ENCODE data around the gene PTPRT. TPM values are rescaled to one million over a fixed set of nuclear protein-coding genes. Genes with fewer than 3 reads are reported as not detected.
A peak's percentile ranks its signal among the peaks of the same experiment; 100 is the strongest.

The PTPRT gene
- 0.11 TPM for total RNA-seq
- long read RNA-seq = 0 reads

DNA sequence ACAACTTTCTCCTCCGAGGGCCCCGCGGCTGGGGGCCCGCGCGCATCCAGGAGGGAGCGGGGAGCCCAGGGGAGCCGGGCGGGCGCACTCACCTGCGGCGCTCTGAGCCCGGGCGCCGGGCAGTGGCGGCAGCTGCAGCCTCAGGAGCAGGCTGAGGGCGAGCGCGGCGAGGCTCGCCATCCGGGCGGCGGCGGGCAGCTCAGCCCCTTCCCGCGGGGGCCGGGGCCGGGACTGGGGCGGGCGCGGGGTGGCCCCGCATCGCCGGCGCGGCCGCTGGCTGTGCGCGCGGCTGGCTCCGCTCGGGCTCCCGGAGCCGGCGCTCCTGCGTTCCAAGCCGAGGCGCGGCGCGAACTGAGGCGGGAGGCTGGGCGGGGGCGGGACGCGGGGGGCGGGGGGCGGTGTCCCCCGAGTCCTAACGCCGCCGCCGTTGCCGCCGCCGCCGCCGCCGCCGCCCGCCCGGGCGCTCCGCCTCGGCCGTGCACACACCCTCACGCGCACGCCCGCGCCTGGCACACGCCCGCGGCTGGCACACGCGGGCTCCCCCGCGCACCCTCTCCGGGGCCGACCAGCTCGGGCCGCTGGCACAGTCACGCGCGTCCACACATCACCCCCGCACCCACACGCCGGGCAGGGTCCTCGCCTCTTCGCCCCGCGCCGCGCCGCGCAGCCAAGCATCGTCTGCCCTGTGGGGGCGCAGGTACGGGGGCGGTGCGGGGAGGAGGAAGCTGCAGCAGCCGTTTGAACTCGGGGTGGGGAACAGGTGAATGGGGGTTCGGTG, at the start of gene PTPRT:
PTPRT (minus strand) TSS at position 353 of the 778 bp plus-strand sequence; CDS start at position 180, 173 bp downstream.
- no peak for DNase-seq
- ATAC-seq (ENCODE audit: poor library complexity) = no peak
- intact Hi-C loops (cut with DNase I) = loop anchor here (5.0 kb wide), 1 partner anchor 1452 kb away; no protein-coding TSS in a partner anchor

DNA sequence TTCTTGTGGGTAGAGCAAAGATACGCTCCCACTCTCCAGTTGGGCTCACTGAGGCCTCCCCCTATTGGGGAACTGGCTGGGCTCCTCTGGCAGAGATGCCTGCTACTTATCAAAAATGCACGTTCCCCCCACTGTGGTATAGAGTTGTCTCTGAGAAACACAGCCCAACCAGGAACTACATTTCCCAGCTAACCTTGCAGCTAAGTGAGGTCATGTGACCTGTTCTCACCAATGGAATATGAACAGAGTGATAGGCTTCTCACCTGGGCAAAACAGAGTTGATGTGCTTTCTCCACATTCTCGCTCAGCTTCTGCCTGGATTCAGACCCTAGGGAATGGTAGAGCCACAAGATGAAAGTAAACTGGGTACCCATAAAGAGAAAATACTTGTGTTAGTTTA, 49.1 kb upstream of the PTPRT start:
- ATAC-seq (ENCODE audit: poor library complexity) (no peak), DNase-seq (no peak)
- intact Hi-C loops (cut with DNase I) = no loop called here

DNA sequence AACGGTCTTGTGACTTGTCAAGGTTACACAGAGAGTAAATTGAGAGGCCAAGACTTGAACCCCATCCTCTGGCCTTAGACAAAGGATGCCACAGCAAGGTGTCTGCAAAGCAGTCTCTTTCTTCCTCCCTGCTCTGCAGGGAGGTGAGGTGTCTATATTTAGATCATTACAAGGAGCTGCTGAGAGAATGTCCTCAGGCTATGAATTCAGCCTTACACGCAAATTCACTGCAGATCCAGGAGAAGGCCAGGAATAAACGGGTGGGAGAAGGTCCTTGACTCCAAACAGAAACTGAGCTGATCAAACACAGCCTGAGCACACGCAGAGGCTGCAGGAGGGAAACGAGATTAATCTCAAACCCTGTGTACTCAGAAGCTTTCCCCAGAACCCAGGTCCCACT, 48.6 kb upstream of the PTPRT start:
- ATAC-seq (ENCODE audit: poor library complexity) = no peak
- intact Hi-C loops (cut with DNase I) = no loop called here
- no peak for DNase-seq

DNA sequence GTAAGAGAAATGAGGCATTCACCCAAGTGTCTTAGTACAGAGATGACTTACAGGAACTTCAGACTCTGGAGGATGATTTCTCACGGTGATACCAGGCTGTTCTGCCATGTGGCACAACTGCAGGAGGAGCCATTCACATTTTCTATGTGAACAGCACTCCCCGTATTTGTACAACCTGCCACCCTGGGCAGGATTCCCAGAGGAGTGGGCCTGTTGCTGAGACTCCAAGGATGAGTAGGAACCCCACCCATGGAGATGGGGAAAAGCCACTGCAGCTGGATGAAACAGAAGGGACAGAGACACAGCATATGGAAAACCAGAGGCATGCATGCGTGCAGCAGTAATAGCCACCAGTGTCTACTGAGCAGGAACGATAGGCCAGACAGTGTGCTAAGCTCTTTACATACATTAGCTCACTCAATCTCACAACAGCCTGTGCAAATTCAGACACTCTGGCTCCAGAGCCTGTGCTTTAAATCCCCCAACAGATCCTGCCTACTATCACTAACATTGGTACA, 48.0 kb upstream of the PTPRT start:
- ATAC-seq (ENCODE audit: poor library complexity) (no peak), DNase-seq (no peak)
- intact Hi-C loops (cut with DNase I) = no loop called here

DNA sequence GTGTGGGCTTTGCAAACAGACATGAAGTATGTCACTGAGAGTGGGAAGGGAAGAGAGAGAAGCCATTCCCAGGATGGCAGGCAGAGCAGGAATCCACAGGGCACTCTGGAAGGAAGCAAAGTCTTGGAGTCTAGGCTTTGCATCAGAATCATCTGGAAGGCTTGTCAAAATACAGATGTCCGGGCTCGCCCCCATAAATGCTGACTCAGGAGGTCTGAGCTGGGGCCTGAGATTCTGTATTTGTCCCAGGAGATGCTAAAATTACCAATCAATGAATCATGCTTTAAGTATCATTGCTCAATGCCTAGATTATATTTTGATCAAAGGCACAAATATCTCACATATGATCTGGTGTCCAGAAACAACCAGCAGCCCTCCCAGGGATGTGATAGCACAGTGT, 46.3 kb upstream of the PTPRT start:
- intact Hi-C loops (cut with DNase I) = no loop called here
- no peak for DNase-seq
- no peak for ATAC-seq (ENCODE audit: poor library complexity)

DNA sequence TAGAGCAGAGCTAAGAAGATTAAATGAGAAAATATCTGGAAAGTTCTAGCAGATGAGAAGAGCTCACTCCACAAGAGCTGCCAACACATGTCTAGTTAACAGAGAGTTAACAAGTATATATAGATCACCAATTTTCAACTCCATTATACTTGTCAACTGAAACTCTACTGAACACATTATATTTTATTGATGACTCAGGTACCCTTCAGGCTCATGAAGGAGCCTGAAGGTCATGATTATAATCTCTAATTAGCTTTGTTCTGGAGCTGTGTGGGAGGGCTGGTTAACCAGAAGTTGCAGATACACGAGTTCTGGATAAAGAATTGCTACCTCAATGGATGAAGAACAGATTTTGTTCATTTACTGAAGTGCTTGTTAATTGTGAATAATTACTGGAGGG, 42.1 kb upstream of the PTPRT start:
- DNase-seq (no peak), ATAC-seq (ENCODE audit: poor library complexity) (no peak)
- intact Hi-C loops (cut with DNase I) = no loop called here

DNA sequence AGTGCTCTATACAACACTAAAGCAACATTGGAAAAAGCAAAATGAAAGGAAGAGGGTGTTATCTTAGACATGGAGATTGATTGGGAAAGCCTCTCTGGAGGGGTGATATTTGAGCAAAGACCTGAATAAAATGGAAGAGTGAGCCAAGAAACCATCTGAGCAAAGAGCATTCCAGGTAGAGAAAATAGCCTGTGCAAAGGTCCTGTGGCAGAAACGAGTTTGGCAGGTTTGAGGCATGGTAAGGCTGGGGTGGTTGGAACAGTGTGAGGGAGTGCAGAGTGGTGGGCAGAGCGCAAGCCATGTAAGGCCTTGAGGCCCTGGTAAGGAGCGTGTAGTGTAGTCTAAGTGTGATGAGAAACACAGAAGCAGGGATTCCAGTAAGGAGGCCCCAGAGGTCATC, 40.0 kb upstream of the PTPRT start:
- intact Hi-C loops (cut with DNase I) = no loop called here
- no peak for ATAC-seq (ENCODE audit: poor library complexity)

DNA sequence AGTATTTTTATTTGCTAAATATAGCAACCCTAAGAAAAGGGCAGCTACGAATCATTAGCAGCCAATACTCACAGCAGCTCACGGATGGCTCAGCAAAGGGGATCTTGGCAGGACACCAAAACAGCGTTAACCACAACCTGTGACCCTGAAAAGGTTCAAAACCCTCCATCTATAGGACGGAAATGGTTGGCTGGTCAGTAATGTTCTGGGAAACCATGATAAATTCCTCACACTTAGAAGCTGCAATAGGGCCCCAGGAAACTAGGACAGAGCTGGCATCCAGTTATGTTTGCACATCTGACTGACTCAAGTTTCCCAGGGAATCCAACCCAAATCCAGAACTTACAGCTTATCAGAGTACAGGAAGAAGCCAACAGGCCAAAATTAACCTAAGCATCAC, 30.9 kb upstream of the PTPRT start:
- DNase-seq (no peak), ATAC-seq (ENCODE audit: poor library complexity) (no peak)
- intact Hi-C loops (cut with DNase I) = no loop called here

More for the DNA sequence above, 40.0 kb upstream of the PTPRT start:
- DNase-seq = no peak

DNA sequence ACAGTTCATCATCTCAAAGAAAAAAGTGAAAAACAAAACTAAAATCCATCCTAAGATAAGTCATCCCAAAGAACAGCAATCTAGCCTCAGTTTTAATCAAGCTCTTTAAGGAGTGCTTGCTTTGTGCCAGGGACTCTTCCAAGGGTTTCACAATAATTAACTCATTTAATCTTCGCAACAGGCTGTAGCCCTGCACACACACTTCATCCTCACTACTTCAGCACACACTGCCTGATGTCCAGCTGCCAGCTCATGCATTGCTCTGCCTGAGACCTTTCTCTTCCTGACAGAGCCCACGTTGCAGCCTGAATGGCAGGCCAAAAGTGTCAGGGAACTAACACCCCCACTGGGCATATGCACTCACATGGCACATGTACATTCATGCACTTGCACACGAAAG, 21.2 kb upstream of the PTPRT start:
- intact Hi-C loops (cut with DNase I) = no loop called here
- DNase-seq (no peak), ATAC-seq (ENCODE audit: poor library complexity) (no peak)

DNA sequence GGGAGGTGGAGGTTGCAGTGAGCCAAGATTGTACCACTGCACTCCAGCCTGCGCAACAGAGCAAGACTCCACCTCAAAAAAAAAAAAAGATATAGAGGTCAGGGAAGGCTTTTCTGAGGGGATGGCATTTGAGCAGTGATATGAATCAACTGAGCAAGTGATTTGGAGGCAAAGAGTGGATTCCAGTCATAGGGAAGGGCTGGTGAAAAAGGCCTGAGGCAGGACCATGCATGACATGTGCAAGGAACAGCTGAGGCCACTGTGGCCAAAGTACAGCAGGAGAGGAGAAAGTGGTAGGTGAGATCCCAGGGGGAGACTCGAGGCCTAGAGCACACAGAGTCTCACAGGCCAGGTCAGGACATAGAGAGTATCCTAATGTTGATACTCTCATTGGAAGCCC, 20.1 kb upstream of the PTPRT start:
- DNase-seq (no peak), ATAC-seq (ENCODE audit: poor library complexity) (no peak)
- intact Hi-C loops (cut with DNase I) = no loop called here

DNA sequence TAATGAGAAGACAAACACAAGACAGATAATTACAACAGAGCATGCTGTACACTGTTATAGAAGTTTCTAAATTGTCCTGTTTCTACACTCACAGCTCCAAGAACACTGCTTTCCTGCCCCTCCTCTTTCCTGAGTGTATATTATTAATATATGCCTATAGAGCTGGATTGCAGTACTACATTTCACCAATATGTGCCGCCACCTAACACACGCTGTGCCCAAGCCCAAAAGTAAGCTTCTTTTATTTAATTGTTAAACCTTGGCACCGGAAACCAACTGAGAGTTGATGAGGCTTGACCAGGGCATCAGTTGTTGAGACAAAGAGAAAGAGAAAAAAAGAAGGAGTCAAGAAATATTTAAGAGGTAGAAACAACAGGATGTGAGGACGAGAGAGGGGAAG, 16.0 kb upstream of the PTPRT start:
- ATAC-seq (ENCODE audit: poor library complexity) (no peak), DNase-seq (no peak)
- intact Hi-C loops (cut with DNase I) = no loop called here

DNA sequence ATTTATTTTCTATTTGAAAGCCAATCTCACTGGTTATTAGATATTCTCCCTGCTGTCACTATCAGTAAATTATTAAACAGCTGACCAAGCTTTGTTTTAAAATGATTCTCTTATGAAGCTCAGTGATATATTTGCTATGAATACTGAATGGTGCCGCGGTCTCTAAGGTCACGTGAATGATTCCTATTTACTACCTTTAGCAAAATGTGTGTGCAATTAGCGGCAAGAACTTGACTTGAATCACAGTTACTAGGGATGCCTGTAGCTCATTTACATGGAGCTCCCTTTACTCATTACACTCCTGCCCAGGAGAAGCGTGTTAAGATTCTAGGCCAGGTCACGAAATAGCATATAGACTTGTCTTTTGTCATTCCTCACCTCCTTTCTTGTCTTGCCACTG, 12.4 kb upstream of the PTPRT start:
- DNase-seq (no peak), ATAC-seq (ENCODE audit: poor library complexity) (no peak)
- intact Hi-C loops (cut with DNase I) = no loop called here

DNA sequence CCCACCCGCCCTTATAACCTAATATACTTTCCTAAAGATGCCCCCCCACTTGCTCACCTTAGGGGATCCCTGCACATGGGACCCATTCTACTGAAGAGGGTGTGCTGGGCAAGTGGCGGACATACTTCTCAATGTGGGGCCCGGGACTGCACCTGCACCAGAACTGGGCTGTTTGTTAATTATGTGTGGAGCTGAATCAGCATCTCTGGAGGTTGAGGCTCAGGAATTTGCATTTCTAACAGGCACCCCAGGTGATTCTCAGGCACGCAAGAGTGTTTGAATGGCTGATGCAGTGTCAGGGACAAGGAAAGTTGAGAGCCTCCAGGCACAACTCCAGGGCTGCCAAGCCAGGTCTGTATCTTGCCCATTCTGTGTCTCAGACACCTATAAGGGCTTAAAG, 8.9 kb upstream of the PTPRT start:
- no peak for ATAC-seq (ENCODE audit: poor library complexity)
- intact Hi-C loops (cut with DNase I) = no loop called here
- no peak for DNase-seq

DNA sequence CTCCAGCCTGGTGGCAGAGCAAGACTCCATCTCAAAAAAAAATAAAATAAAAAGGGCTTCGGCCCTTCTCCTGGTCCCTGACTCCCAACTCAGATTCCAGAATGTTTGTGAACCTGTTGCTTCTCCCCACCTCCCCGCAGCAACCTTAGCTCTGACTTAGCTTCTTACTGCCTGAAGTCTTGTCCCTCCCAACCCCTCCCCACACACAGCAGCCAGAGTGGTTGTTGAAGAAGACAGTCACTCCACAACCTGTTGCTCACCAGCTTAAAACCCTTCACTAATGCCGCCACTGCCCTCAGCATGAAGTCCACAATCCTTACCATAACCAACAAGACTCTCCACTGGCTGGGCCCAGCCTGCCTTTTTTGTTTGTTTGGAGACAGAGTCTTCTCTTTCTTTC, 6.5 kb upstream of the PTPRT start:
- DNase-seq = no peak
- intact Hi-C loops (cut with DNase I) = no loop called here
- ATAC-seq (ENCODE audit: poor library complexity) = no peak

DNA sequence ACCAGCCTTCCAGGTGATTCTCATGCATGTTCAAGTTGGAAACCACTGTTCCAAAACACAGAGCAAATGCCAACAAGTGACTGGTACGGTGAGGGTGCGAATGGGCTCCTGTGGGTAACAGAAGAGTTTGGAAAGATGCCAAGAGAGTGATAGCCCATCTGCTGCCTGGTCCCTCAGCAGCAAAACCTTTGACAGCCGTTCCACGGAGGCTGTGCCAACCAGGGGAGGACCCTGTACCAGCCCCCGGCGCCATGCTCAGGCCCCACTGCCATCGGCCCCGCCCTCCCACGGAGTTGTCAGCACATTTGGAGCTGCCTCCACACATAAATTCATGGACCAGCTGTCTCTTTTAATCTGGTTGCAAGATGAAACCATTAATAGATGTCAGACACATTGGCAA, 4.4 kb upstream of the PTPRT start:
- no peak for DNase-seq
- intact Hi-C loops (cut with DNase I) = no loop called here
- no peak for ATAC-seq (ENCODE audit: poor library complexity)

DNA sequence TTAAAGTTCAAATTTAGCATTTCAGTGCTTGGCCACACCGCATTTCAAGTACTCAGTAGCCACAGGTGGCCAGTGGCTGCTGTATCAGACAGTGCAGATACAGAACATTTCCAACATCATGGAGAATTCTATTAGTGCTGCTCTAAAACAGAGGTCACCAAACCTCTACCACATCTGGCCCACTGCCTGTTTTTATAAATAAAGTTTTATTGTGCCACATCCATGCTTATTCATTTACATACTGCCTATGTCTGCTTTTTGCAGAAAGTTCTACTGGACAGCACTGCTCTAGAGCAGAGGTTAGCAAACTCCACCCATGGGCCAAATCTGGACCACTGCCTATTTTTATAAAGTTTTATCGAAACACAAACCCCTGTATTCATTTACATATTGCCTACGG, 3.7 kb upstream of the PTPRT start:
- DNase-seq = no peak
- no peak for ATAC-seq (ENCODE audit: poor library complexity)
- intact Hi-C loops (cut with DNase I) = no loop called here

DNA sequence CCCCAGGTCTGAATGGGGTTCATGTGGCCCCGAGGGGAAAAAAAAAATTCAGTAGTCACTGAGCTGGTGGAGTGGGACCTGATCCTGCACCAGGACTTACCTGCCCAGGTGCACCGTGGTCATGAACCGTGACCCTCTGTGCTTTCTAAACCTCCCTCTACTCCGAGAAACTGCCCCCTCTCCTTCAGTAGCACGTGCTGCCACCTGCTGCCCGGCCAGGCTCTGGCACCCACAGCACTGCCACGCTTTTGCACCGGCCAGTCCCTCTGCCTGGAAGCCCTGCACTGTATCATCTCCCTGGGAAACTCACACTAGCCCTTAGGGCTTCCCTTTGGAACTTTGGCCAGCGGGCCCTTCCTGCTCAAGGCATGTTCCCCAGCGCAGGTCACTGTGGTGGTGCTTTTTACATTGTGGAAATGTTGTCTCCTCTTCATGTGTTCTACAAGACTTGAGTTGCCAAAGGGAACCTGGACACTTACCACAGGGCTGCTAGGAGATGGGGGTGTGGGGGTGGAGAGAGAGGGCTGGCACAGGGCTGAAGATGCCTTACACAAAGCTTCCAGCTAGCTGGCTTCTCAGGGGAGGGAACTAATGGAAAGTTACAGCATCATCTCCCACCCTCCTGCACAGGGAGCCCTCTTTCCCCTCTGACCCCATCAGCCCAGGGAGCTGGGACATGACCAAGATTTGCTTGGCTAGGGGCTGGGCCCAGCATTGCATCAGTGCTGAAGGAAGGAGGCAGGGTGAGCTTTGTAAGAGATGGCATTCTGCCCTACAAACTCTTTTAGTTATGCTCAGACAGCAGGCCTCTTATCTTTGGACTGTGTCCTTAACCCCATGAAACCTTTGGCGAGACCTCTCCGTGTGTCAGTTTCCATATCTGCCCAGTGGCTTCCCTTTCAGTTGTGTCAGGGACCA, 2.5 kb upstream of the PTPRT start:
- intact Hi-C loops (cut with DNase I) = no loop called here
- ATAC-seq (ENCODE audit: poor library complexity) (peak; percentile 25), DNase-seq (no peak)

DNA sequence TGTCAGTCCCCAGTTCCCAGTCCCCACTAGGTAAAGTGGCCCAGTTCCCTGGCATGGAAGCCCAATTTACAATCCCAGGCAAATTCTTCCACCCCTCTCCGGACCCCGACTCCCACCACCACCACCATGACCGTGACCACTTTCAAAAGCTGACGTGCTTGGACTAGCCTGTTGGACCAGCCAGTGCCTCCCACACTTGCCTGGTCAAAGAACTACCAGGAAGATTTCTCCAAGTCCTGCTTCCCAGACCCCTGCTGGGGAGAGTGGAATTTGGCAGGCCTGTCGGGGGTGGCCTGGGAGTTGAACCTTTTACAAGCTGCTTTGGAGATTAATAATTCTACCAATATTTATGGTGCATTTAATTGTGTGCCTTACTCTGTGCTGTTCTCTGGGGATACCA, 1.4 kb upstream of the PTPRT start:
- intact Hi-C loops (cut with DNase I) = no loop called here
- ATAC-seq (ENCODE audit: poor library complexity) (no peak), DNase-seq (no peak)

DNA sequence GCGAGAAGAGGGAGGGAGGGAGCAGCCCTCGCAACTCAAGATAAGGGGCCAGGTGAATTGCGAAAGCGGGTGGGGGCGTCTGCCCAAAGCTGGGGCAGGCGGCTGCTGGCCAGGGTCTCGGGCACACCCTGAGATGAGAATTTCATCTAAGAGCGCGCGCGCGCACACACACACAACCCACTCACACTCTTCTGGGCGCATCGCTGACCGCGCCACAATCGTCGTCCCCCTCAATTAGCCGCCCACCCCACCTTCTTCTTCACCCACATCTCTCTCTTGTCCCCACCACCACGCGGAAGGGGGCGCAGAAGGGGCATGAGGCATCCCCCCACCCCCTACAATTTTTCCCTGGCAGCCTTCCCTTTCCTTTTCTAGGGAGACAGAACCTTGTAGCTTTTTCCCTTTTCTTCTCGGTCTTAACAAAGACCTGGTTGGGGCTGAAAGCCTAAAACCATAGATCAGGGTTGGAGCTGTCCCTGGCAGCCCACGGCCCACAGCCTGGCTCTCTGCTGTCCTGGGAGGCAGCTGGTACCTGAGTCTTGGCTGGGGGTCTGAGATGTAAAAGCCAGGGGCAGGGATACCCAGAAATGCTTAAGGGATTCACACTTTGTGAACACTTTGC, 737 bp upstream of the PTPRT start:
- intact Hi-C loops (cut with DNase I) = no loop called here
- ATAC-seq (ENCODE audit: poor library complexity) (no peak), DNase-seq (no peak)

Measured in Right ventricle myocardium superior (tissue), 1 donor.